NCI-H2171 treated with DMSO at 0.1 percent for 48 hours (cell line): ENCODE measurements around the gene NAA25.
"Not testable (repeated sequence)": the region's sequence is repeated elsewhere in the genome, so short reads cannot be mapped to it uniquely, and the experiment has no call there.

ENCODE experiments used
- DNase-seq: peaks from one replicate; lab custom pipeline; 2025; lab: John Stamatoyannopoulos, UW

The NAA25 gene

DNA sequence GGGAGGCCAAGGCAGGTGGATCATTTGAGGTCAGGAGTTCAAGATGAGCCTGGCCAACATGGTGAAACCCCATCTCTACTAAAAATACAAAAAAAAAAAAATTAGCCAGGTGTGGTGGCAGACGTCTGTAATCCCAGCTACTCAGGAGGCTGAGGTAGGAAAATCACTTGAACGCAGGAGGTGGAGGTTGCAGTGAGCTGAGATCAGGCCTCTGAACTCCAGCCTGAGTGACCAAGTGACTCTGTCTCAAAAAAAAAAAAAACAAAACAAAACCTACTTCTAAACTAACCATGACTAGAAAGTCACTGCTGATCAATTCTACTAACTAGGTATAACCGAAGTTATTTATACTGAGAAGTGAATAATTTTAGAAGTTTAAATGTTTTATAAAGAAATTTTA lies 99.0 kb downstream of the NAA25 start:
- DNase-seq = peak; percentile 28

- no peak for DNase-seq
These were observed 99.7 kb downstream of the NAA25 start for GRCh38 chr12:112008918-112009317.

- no peak for DNase-seq
These were observed 100.6 kb downstream of the NAA25 start for GRCh38 chr12:112007945-112008344.

- peak; percentile 68 for DNase-seq
These were observed 102.9 kb downstream of the NAA25 start for GRCh38 chr12:112005419-112006395.

DNA sequence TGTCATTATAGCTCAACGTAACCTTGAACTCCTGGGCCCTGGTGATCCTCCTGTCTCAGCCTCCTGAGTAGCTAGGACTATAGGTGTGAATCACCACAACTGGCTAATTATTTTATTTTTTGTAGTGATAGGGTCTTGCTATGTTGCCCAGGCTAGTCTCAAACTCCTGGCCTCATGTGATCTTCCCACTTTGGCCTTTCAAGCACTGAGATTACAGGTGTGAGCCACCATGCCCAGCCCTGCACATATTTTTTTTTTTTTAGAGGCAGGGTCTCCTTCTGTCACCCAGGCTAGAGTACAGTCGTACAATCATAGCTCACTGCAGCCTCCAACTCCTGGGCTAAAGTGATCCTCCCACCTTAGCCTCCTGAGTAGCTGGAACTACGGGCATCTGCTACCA lies 104.5 kb downstream of the NAA25 start:
- no peak for DNase-seq

- no peak for DNase-seq
These were observed 107.0 kb downstream of the NAA25 start for GRCh38 chr12:112001576-112001975.

DNA sequence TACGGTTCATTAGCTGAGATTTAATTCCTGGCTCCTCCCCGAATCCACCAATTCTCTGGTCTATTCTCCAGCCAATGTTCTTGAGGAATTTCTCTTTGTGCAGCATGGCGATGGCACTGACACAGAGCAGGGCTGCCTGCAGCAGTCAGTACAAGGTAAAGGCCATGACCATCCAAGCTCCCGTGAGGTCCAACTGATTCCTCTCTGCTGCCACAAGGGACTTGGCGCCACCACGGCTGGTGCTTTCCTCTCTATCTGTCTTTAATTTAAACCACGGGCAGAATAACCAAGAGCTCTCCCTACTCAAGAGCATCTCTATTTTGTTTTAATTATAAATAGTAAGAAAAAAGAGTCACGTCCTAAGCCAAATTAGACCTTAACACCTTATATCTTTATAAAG lies 107.8 kb downstream of the NAA25 start:
- no peak for DNase-seq

- not testable (repeated sequence) for DNase-seq
These were observed 109.5 kb downstream of the NAA25 start for GRCh38 chr12:111999129-111999528.

- no peak for DNase-seq
These were observed 110.6 kb downstream of the NAA25 start for GRCh38 chr12:111998015-111998414.

DNA sequence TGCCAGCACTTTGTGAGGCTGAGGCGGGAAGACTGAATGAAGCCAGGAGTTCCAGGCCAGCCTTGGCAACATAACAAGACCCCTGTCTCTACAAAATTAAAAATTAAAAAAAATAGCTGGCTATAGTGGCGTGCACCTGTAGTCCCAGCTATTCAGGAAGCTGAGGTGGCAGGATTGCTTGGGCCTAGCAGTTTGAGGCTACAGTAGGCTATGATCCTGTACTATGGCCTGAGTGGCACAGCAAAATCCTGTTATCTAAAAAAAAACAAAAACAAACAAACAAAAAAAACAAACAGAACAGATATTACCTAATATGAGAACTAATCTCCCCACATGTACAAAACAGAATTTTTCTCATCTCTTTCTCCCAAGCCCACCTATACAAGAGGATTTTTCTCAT lies 111.3 kb downstream of the NAA25 start:
- DNase-seq = no peak

- no peak for DNase-seq
These were observed 112.7 kb downstream of the NAA25 start for GRCh38 chr12:111995782-111996480.

GRCh38 chr12:111994211-111995111 lies 114.1 kb downstream of the NAA25 start:
- DNase-seq = not testable (repeated sequence)

- DNase-seq = no peak
These were observed 115.1 kb downstream of the NAA25 start for GRCh38 chr12:111993292-111994150.

- DNase-seq = no peak
These were observed 116.1 kb downstream of the NAA25 start for GRCh38 chr12:111992464-111992863.

- DNase-seq = no peak
These were observed 116.6 kb downstream of the NAA25 start for GRCh38 chr12:111991946-111992345.

DNA sequence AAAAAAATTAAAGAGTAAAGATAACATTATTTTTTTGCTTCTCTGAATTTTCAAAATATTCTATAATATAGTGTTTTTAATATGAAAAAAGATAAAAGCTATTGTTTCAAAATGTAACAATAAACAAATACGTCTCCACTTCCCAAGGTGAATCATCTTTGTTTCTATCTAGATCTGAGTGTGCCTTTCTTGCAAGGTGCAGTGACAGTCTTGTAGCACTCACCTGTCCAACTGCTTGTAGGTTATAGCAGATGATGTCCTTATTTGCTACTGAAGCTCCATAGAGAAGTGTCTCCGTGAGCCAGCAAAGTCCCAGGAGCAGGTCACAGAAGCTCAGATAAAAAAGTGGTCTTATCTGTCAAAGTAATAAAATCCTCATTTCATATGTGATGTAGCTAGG lies 117.0 kb downstream of the NAA25 start:
- no peak for DNase-seq

GRCh38 chr12:111984820-111985219 lies 123.8 kb downstream of the NAA25 start:
- DNase-seq = no peak

DNA sequence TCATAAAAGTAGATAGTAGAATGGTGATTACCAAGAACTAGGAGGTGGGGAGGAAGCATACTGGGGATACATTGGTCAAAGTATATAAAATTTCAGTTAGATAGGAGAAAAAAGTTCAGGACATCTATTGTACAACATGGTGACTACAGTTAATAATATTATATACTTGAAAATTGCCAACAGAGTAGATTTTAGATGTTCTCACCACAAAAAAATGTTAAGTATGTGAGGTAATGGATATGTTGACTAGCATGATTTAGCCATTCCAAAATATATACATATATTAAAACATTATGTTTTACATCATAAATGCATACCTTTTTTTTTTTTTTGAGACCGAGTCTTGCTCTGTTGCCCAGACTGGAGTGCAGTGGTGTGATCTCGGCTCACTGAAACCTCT lies 126.6 kb downstream of the NAA25 start:
- no peak for DNase-seq

- DNase-seq = no peak
These were observed 128.0 kb downstream of the NAA25 start for GRCh38 chr12:111980598-111980997.

- no peak for DNase-seq
These were observed 130.0 kb downstream of the NAA25 start for GRCh38 chr12:111978545-111978944.

DNA sequence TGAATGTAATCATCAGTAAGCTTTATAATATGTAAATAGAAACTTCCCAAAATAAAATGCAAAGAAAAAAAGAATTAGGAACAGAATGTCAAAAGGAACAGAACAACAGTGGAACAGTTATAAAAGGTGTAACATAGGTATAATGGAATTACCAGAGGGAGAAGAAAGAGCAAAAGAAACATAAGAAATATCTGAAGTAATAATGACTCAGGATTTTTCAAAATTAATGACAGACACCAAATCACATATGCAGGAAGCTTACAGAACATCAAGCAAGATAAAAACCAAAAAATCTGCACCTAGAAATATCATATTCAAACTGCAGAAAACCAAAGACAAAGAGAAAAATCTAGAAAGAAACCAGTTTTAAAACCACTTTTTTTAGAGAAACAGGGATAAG lies 131.7 kb downstream of the NAA25 start:
- DNase-seq = no peak
